NCI-H1105 (cell line): ENCODE data around the gene FRAS1.
"Not testable (repeated sequence)": the region's sequence is repeated elsewhere in the genome, so short reads cannot be mapped to it uniquely, and the experiment has no call there.

Experiments
- DNase-seq: peaks from one replicate; lab custom pipeline; 2025; lab: John Stamatoyannopoulos, UW

The FRAS1 gene

DNA sequence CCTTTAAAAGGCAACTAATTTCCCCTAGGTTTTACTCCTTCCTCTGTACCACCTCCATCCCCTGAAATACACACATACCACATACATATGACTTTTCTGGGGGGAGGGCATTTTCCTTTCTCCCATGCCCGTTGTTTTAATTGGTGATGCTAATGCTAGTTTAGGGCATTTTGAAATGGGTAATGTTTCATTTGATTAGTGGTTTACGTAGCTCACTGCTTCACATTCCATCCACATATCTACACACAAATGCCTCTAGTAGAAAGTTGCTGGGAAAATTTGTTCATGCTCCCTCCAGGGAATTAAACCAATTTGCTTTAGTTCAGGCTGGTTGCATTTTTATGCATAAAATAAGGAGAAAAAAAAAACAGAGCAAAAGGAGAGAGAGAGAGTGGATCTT is 231.2 kb downstream of the FRAS1 start:
- no peak for DNase-seq

DNA sequence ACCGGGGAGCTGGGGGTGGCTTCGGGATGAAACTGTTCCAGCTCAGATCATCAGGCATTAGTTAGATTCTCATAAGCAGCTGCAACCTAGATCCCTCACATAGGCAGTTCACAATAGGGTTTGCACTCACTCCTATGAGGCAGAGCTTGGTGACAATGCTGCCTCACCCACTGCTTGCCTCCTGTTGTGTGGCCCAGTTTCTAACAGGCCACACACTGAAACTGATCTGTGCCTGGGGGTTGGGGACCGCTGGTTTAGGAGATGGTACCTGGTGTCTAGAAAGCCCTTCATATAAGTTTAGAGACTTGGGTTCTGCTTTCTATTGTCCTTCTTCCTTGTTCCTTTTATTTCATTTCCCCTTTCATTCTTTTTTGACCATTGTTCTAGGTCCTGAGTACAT is 234.2 kb downstream of the FRAS1 start:
- DNase-seq = no peak

DNA sequence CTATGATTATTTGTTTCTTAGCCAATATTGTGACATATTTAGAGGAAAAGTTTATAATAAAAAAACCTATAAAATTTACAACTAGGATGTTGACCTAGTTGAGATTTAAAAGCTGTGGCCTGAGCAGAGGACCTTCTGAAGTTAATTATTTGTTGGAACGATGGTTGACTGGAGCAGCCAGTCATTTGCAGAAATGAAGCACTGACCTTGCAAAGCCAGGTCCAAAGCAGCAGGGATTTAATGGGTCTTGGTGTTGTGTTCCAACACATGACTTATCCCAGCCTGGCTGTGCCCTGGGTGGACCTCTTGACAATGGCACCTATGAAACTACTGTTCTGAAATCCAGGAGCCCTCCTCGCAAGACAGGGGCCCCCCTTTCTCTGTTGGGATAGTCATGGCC is 235.2 kb downstream of the FRAS1 start:
- DNase-seq = no peak

DNA sequence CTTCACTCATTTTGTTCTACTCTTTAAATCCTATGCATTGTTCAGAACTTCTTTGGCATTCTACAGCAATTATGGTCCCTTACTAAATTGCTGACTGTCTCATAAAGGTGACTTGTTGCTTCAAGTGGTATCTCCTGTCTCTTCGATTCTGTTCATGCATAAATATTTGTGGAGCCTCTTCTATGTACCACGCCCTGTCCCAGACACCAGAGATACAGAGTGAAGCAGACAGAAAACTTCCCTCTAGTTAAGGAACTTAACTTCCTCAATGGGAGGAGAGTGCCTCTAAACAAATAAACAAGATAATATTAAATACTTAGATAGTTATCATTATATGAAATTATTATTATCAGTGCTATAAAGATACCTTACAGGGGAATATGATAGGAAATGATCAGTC is 235.7 kb downstream of the FRAS1 start:
- DNase-seq = no peak

DNA sequence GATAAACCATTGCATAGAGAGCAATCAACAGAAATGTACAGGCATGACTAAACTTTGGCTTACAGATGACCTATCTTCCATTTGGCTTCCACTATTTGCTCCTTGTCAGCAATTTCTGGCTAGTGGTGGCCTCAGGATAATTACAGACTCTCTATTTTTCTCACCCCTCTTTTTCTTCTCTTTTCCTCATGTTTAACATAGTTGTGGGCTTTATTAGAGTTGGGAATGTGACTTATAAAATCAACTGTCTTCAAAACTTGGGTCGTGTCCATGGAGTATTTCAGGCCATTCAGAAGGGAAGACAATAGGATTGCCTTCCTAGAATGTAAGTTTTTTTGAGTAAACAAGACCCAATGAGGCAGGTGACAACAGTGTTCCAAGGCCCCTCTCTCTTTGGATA is 236.2 kb downstream of the FRAS1 start:
- no peak for DNase-seq

DNA sequence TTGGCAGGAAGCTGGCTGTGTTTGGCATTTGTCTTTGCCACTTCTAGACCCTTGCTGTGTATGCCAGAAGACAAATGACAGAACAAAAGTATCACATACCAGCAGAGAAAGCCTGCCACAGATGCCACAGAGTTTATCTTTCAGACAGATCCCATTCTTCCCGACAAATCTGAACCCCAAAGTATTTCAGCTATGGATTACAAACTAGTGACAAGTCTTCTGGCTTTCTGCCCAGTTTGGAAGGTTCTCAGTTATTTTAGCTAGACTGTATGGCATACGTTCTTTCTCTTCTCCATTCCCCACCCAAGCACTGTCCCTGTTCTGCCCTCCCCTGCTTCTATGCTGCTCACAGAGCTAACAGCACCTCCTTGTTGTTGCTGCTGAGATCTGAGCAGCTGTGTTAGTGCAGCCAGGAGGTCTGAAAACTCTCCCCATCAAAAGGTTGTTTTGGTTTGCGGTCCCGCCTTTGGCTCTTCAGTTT is 236.7 kb downstream of the FRAS1 start:
- DNase-seq = no peak

DNA sequence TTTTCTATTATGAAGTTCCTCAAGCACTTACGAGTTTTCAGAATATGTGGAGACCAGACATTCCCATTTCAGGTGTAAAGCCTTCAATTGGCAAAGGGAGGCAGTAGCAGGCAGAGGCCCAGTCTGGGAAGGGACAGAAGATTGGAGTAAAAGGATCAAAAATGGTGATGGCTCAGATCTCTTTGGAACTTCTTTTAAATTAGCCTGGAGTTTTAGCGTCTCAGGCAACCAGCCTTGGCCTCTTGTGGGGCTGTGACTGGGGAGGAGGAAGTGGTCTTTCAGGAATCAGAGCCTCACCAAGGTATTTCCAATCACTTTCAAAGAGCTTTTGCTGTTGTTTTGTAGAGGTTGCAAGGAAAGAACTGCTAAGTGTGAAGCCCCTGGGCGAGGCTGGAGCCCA is 239.1 kb downstream of the FRAS1 start:
- DNase-seq = no peak

DNA sequence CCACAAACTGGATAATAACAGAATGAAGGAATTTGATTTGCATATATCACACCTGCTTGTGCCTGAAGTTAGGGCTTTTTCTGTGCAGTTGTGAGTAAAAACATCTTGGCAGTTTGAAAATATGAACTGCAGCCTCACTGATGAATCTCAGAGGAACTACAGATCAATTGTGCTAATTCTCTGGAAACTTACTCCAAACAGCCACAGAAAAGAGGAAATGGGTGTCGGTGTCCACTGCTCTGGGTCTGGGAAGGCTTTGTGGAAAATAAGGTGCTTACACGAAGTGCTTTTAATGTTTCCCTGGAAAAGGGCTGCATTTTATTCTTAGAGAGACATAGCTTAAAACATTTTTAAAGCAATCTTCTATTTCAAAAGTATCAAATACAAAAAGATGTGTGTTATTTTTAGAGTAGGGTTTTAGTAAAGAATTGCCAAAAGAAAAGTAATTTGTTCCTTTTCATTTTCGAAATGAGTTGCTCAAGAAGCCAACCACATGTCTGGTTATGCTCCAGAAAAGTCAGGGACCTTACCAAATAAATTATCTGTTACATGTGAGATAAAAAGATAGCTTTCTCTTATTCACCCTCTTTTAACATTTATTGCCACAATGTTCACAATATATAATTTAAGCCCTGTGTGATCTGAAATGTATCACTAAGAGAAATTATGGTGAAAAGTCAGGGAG is 240.1 kb downstream of the FRAS1 start:
- DNase-seq = no peak

DNA sequence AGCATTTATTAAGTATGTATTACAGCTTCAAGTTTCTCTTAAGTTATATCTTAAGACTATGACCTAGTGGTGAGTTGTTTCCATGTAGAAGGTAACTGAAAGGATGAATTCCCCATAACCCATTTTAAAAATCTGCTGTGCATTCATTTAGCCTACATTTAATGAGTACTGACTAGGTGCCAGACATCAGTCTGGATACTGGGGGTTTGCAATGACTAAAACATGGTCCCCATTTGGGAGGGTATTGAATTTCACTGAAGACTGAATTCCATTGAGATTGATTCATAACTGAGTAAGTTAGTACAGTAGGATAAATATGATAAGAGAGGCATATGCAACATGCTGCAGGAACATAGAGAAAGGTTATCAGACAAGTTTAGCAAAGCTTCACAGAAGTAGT is 241.5 kb downstream of the FRAS1 start:
- DNase-seq = no peak

DNA sequence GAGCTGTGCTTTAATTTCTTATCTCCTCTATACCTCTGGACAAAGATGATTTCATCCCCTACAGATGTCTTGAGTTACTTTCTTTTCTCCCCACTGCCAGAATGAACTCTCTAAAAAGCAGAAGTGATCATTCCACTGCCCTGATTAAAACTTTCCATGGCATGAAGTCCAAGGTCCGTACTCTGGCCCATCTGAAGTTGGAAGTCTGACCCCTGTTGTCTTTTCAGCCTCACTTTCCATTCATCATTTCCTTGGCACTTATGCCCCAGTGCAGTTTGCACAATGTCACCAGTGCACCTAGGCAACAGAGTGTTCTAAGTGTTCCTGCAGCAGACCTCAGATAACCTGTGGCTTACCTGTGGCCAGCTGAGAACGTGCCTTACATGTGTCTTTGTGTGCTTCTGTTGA is 242.4 kb downstream of the FRAS1 start:
- DNase-seq = no peak

DNA sequence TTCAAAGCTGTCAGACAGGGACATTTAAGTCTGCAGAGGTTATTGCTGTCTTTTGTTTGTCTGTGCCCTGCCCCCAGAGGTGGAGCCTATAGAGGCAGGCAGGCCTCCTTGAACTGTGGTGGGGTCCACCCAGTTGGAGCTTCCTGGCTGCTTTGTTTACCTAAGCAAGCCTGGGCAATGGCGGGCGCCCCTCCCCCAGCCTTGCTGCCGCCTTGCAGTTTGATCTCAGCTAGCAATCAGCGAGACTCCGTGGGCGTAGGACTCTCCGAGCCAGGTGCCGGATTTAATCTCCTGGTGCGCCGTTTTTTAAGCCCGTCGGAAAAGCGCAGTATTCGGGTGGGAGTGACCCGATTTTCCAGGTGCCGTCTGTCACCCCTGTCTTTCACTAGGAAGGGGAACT is 250.1 kb downstream of the FRAS1 start:
- DNase-seq = not testable (repeated sequence)

DNA sequence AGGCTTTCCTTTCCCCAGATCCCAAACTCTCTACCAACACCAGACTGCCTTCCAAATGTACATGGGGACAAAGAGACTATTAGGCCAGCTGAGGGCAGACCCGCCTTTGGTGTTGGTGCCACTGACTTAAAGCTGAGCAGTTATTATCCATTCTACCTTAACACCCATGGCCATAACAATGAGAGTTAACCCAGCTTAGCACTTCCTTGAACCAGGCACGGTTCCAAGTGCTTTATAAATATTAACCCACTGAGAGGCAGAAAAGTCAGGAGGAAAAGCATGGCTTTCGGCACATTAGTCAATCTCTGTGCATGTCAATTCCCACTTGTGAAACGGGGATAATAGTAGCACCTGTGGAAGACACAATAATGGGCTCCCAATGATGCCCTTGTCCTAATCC is 251.4 kb downstream of the FRAS1 start:
- no peak for DNase-seq

DNA sequence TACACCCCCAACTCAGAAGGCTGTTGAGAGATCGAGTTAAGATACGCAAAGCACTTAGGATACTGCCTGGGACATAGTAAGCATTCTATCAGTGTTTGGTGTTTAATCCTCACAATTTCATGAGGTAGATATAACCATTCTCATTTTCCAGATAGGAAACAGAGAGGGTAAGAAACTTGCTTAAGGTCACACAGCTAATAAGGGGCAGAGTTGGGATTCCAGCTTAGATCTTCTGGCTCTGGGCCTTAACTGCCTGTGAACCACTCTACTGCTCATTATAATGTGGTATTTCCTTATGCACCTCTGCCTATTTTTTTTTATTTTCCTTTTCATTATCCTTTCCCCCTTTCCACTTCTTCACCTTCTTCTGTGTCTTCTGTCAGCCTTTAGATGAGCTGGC is 252.2 kb downstream of the FRAS1 start:
- no peak for DNase-seq

DNA sequence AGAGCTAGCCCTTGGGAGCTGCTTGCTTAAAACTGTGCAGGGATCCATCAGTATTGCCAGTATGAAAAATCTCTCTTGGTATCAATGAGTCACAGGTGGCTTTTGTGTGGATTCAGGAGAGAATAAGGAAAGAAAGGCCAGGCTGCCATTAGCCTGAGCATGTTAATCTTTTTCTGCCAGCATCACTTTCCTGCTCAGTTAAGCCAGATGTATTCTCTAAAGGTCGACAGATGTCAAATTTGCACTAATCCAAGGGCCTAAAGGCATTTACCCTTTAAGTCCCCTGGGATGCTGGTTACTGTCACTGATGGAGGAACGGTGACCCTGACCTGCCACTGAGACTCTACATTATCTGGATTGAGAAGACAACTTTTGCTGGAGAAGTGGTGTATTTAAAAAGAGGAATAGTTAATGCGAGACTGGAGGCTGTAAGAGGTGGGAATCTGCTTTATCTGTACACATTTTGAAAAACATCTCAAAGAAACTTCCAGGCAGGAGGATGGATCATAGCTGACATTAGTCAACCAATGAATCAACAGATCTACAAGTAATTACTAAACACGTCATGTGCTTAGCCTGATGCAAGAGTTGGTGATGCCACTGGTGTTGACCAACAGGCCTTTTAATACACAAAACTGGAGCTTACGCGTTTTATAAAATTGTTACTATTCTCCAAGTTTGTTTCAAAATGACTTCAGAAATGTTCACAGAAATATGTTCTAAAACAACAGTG is 253.1 kb downstream of the FRAS1 start:
- no peak for DNase-seq

DNA sequence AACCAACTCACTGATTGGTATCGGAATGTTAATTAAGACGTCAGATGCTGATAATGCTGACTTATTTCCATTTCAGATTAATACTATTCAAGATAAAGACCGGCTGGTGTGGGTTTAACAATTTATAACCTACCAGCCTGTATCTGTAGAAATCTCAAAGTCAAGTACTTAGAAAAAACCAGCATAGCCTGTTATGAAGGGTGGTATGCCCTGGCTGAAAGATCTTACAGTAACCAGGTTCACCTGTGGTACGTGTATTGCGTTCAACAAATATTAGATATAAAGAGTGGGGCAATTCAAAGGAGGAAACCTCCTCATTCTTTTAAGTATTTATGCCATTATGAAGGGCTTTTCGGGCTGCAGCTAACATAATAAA is 253.6 kb downstream of the FRAS1 start:
- no peak for DNase-seq

DNA sequence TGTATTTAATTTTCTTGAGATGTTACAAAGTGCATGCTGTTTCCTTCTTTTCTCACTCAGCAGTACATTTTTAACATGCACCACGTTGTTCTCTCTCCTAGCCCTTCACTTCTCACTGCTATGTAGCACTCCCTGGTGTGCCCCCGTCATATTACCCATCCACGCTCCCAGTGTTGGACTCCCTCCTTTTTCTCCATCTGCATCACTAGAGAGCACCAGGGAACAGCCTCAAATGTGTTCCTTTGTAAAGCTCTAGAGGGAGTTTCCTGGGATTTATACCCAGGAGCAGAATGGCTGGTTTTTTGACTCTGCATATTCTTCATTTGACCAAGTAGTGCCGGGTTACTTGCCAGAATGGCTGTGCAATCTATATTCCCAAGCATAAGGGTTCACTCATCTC is 254.2 kb downstream of the FRAS1 start:
- DNase-seq = no peak

DNA sequence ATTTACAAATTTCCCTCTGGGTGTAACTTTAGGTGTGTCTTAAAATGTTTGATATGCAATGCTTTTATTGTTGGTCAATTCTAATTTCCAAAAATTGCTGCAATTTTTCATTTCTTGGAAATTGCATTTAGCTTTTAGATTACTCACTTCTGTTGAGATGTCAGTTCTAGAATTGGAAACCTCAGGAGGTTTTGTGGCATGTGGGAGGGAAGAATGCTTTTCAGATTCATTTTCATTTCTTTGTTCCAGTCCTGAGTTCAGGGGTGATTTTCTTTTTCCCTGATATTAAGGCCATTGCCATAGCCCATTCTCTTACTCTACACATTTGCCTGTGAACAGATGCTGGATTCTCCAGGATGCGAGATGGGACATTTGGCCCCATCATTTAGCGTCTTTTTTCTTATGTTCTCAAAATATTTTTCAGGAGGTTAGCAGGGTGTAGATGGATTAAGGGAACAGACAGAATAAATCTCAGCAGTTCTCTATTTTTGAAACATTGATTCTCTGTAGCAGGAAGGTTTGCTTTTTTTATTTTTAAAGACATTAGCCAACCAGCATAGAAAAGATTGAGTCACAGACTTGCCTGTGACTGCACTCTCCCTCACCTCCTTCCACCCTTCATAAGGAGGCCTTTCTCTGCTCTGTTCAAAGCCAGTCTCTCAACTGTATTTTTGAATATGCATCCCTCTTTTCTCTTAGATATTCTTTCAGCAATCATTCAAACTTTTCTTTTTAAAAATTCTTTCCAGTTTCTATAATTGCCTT is 256.0 kb downstream of the FRAS1 start:
- no peak for DNase-seq

DNA sequence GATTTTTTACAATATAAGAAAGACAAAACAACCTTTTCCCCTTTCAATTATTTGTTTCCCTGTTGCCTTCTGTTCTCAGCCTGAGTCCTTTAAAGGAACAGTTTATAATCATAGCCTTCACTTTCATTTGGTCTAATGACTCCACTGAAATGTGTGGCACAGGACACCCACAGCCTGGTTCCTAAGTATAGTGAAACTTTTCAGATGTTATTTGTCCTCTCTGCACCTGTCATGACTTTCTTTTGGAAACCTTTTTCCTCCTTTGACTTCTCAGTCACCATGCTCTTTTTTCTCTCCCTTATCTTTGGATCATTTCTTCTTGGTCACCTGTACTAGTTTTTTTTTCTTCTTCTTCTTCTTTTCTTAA is 256.6 kb downstream of the FRAS1 start:
- DNase-seq = no peak

DNA sequence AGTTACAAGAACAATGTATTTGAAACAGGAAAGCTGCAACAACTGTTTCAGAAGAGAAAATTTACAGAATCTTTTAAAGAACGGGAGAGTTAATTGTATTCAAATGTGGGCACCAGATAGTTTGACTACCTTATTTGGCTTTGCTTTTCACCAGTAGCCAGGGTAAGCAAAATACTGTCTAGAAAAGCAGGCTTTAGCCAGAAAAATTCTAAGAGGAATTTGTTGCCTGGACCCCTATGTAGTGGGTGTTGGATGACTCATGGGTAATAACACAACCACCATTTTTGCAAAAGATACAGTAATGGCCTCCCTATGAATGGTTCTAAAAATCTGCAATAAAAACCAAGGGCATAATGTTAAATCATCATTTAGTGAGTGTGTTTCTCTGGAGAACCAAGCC is 261.0 kb downstream of the FRAS1 start:
- no peak for DNase-seq

DNA sequence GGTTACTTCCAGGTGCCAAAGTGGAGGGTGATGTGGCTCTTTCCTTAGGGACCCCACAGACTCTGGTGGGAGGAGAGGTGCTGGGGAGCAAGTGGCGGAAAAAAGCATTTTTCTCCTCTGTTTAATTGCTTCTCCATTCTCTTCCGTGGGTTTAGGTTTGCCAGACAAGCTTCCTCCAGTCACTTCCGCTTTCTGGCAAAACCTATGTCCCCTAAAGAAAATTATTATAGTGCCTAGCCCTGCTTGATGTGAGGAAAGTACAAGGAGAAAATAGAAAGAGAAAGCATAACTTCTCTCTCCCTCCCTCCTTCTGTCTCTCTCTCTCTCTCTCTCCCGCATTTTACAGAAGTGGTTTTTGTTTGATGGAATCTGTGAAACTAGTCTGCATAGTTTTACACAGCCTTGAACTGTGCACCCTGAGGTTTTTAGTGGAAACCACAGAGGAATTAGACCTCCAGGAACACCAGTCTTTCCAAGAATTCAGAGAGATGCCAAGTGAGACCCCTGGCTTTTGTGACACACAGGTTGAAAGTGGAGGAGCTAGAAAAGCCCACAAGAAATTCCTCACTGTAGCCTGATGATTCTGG is 263.3 kb downstream of the FRAS1 start:
- DNase-seq = no peak

DNA sequence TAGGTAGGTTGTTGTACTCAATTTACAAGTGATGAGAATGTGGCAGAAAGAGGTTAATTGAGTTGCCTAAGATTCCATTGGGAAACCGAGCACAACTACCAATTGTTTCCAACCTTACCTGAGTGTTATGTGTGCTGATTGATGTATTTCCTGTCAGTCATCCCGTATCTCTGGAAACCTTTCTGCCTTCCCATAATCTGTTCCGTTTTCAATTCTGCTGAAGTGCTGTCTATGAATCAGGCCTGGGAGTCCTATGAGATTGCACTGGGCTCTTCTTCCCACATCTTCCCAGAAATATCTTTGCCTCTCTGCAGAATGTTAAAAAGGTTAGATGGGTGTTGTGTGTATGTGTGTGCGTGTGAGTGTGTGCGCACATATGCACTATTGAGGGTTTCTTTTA is 264.9 kb downstream of the FRAS1 start:
- no peak for DNase-seq

DNA sequence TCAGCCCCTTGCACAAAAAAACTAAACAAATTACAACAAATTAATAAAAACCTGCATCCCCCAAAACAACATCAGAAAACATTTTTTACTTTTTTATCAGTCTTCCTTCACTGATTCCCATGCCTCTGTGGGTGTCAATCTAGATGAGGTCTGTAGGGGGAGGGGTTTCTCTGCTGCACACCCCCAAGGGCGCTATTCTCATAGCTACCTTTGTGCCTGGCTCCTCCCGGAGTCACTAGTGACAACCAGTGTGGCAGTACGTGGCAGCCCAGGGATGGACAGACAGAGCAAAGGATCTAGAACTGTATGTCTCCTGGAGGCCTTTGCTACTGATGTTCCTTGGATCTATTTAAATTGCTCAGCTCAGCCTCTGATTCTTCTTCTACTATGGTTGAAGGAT is 266.3 kb downstream of the FRAS1 start:
- DNase-seq = no peak

DNA sequence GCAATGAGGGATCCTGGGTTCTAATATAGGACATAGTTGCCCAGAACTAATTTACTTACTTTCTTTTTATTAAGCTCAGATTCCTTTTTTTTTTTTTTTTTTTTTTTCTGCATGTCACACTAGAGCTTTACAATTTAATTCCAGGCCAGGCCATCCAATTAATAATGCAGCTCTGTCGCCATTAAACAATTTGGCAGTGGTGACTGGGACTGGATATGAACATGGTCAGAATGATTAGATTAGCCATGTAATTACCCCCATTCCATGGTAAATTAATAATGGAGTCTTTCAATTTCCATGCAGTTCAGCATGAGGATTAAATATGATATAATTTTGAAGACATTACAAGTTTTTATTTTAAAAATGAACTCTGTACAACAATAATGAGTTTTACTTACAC is 267.5 kb downstream of the FRAS1 start:
- DNase-seq = no peak
